SK-N-SH (cell line): Measurements from ENCODE around the gene DICER1. TPM values are rescaled to one million over a fixed set of nuclear protein-coding genes. Genes with fewer than 3 reads are reported as not detected.

ENCODE experiments used
- CTCF ChIA-PET: fragments of 300-600, 350-600 bp; formaldehyde crosslinking; extraction: SDS; loops from one replicate; lab custom pipeline; 2021; lab: Yijun Ruan, JAX
- POLR2A ChIA-PET: fragments of 350-600 bp; sonication (Branson Sonifier 250); formaldehyde crosslinking; extraction: SDS; loops from one replicate; lab custom pipeline; 2020; ENCODE audit warnings: antibody characterized with exemption, inconsistent platforms; lab: Yijun Ruan, JAX
- DNase-seq: peaks from one replicate; pipeline ENCODE4 v3.0.0; 2012
- H2AFZ ChIP-seq: fragments of 200-600 bp; sonication (generic); 2 replicates; pipeline ENCODE4 v1.8.1; 2016; ENCODE audit warnings: antibody characterized with exemption, mild to moderate bottlenecking, low read depth
- H3F3A ChIP-seq: fragments of 200-600 bp; sonication (generic); replicated peaks from 2 replicates; pipeline ENCODE3; 2016; ENCODE audit warnings: antibody characterized with exemption, mild to moderate bottlenecking; ENCODE audit not compliant: insufficient read depth
- H3K27ac ChIP-seq, 2 experiments: fragments of 200-500 bp in 1 of 2; fragments of 200-600 bp in 1 of 2; sonication (Bioruptor generic) in 1 of 2; sonication (generic), shearing (Covaris generic) in 1 of 2; 2 replicates each; pipeline versions ENCODE4 v1.5.1 to v1.6.1; 2014 to 2016; ENCODE audit warnings: low read depth in 2 of 2, inconsistent platforms in 1 of 2, low read length in 1 of 2, mild to moderate bottlenecking in 1 of 2, mixed read lengths in 1 of 2
- H3K27me3 ChIP-seq: fragments of 200-600 bp; sonication (generic), shearing (Covaris generic); 2 replicates; pipeline ENCODE4 v1.6.1; 2016; ENCODE audit warnings: mixed run types; ENCODE audit not compliant: insufficient read depth
- H3K36me3 ChIP-seq, 2 experiments: fragments of 200-500 bp in 1 of 2; fragments of 200-600 bp in 1 of 2; sonication (Bioruptor generic) in 1 of 2; sonication (generic) in 1 of 2; replicated peaks in 1 of 2; 2 replicates each; pipeline versions ENCODE3 to v1.5.1; 2014 to 2016; ENCODE audit warnings: low read length in 1 of 2, mild to moderate bottlenecking in 1 of 2; ENCODE audit not compliant: insufficient read depth in 2 of 2, control insufficient read depth in 1 of 2
- H3K4me1 ChIP-seq, 2 experiments: fragments of 200-500 bp in 1 of 2; fragments of 200-600 bp in 1 of 2; sonication (Bioruptor generic) in 1 of 2; sonication (generic), shearing (Covaris generic) in 1 of 2; 2 replicates each; pipeline versions ENCODE4 v1.5.1 to v1.6.1; 2014 to 2016; ENCODE audit warnings: low read depth in 1 of 2, low read length in 1 of 2, mixed run types in 1 of 2; ENCODE audit not compliant: insufficient read depth in 2 of 2, control insufficient read depth in 1 of 2
- H3K4me2 ChIP-seq: fragments of 200-600 bp; sonication (generic), shearing (Covaris generic); 2 replicates; pipeline ENCODE4 v1.6.1; 2017; ENCODE audit warnings: mixed run types
- H3K4me3 ChIP-seq, 2 experiments: fragments of 200-500 bp in 1 of 2; fragments of 200-600 bp in 1 of 2; sonication (Bioruptor generic) in 1 of 2; sonication (generic), shearing (Covaris generic) in 1 of 2; 2 replicates each; pipeline versions ENCODE4 v1.5.1 to v1.8.1; 2014 to 2016; ENCODE audit warnings: low read depth in 2 of 2, inconsistent platforms in 1 of 2, low read length in 1 of 2, mild to moderate bottlenecking in 1 of 2, mixed read lengths in 1 of 2, moderate library complexity in 1 of 2
- H3K79me2 ChIP-seq: fragments of 200-600 bp; sonication (generic); 2 replicates; pipeline ENCODE4 v1.8.1; 2017; ENCODE audit warnings: mild to moderate bottlenecking; ENCODE audit not compliant: insufficient read depth
- H3K9ac ChIP-seq: fragments of 200-600 bp; sonication (generic); 2 replicates; pipeline ENCODE4 v1.6.1; 2017; ENCODE audit warnings: mixed run types
- H3K9me2 ChIP-seq: fragments of 200-600 bp; sonication (generic); 2 replicates; pipeline ENCODE4 v1.6.1; 2017; ENCODE audit warnings: mixed run types
- H3K9me3 ChIP-seq: fragments of 200-600 bp; sonication (generic); 2 replicates; pipeline ENCODE4 v1.6.1; 2017; ENCODE audit warnings: mixed run types, mild to moderate bottlenecking, moderate library complexity
- H4K20me1 ChIP-seq: fragments of 200-600 bp; sonication (generic); 2 replicates; pipeline ENCODE4 v1.6.1; 2017; ENCODE audit warnings: mild to moderate bottlenecking, mixed run types; ENCODE audit not compliant: insufficient read depth
- ELF1 ChIP-seq: IDR thresholded peaks from 2 replicates; pipeline ENCODE4 v1.4.0; 2012
- EP300 ChIP-seq, 2 experiments: IDR thresholded peaks; 2 replicates each; pipeline versions ENCODE4 v1.4.0 to v1.6.1; 2012; ENCODE audit warnings: borderline replicate concordance in 1 of 2, low read depth in 1 of 2, low read length in 1 of 2
- EZH2phosphoT487 ChIP-seq: fragments of 200-600 bp; sonication (generic); IDR thresholded peaks from 2 replicates; pipeline ENCODE4 v1.6.1; 2017; ENCODE audit warnings: low read depth, mixed run types, mild to moderate bottlenecking, antibody characterized with exemption, moderate library complexity, borderline replicate concordance
- FOXM1 ChIP-seq: IDR thresholded peaks from 2 replicates; pipeline ENCODE4 v1.4.0; 2012; ENCODE audit warnings: low read depth, mild to moderate bottlenecking
- IRF3 ChIP-seq: fragments of 150-350 bp; IDR thresholded peaks from 2 replicates; pipeline ENCODE4 v1.6.1; 2016; ENCODE audit warnings: mild to moderate bottlenecking, low read depth, low read length
- JUND ChIP-seq: IDR thresholded peaks from 2 replicates; pipeline ENCODE4 v1.4.0; 2012
- MXI1 ChIP-seq: IDR thresholded peaks from 2 replicates; pipeline ENCODE4 v1.6.1; 2012; ENCODE audit warnings: mild to moderate bottlenecking, low read depth, low read length, improper control_type of control experiment
- PBX3 ChIP-seq: IDR thresholded peaks from 2 replicates; pipeline ENCODE4; 2012
- POLR2AphosphoS5 ChIP-seq: IDR thresholded peaks from 2 replicates; pipeline ENCODE4 v1.6.1; 2012; ENCODE audit warnings: low read depth, low read length
- RAD21 ChIP-seq: IDR thresholded peaks from 2 replicates; pipeline ENCODE4 v1.6.1; 2012; ENCODE audit warnings: mild to moderate bottlenecking, low read length
- RCOR1 ChIP-seq: fragments of 150-350 bp; IDR thresholded peaks from 2 replicates; pipeline ENCODE4 v1.6.1; 2017; ENCODE audit warnings: antibody characterized with exemption, low read length
- REST ChIP-seq: IDR thresholded peaks from 2 replicates; pipeline ENCODE4 v1.6.1; 2012; ENCODE audit warnings: mild to moderate bottlenecking, low read depth, low read length, moderate library complexity
- RFX5 ChIP-seq: IDR thresholded peaks from 2 replicates; pipeline ENCODE4 v1.6.1; 2012; ENCODE audit warnings: mild to moderate bottlenecking, improper control_type of control experiment, low read length
- SIN3A ChIP-seq: IDR thresholded peaks from 2 replicates; pipeline ENCODE4 v1.6.1; 2012; ENCODE audit warnings: low read depth, mild to moderate bottlenecking, low read length, moderate library complexity, borderline replicate concordance
- SMC3 ChIP-seq: IDR thresholded peaks from 2 replicates; pipeline ENCODE4 v1.6.1; 2012; ENCODE audit warnings: low read depth, low read length, improper control_type of control experiment
- TAF1 ChIP-seq: IDR thresholded peaks from 2 replicates; pipeline ENCODE4 v1.6.1; 2012; ENCODE audit warnings: low read depth, mild to moderate bottlenecking, low read length, moderate library complexity, borderline replicate concordance
- USF1 ChIP-seq: IDR thresholded peaks from 2 replicates; pipeline ENCODE4 v1.4.0; 2012; ENCODE audit warnings: low read depth, borderline replicate concordance
- YY1 ChIP-seq: IDR thresholded peaks from 2 replicates; pipeline ENCODE4 v1.4.0; 2012; ENCODE audit warnings: low read depth, mild to moderate bottlenecking
- ZBTB33 ChIP-seq: IDR thresholded peaks from 2 replicates; pipeline ENCODE4 v1.4.0; 2012; ENCODE audit warnings: low read depth, borderline replicate concordance
- WGBS: methylation state at CpG from one replicate; pipeline ENCODE4 v1.1.6; 2017; ENCODE audit warnings: low lambda C conversion rate; 5-methylcytosine and 5-hydroxymethylcytosine counted together
- polyA plus RNA-seq, 3 experiments: library from polyadenylated mRNA; depleted of rRNA; stranded (reverse); fragments of >200 nt; gene quantifications; 2 replicates each; pipeline ENCODE4 v1.2.3, GENCODE V29; 2012

DICER1 gene
- polyA plus RNA-seq, 1 of the 3 experiments (the other 2 are of a cell fraction), result 4.7 TPM

- no peak overlapping the region for H3K4me3 ChIP-seq
- POLR2A ChIA-PET, result no interaction called here
These were observed 52.4 kb downstream of the DICER1 start for GRCh38 chr14:95104911-95105310.

More at GRCh38 chr14:95104911-95105310, 52.4 kb downstream of the DICER1 start:
- Histone ChIP-seq H3K9me3 (no peaks in the 10 kb centered on the region), H4K20me1 (no peaks in the 10 kb centered on the region), H3K79me2 (peaks cover 12% of the 10 kb centered on the region; the same call in 1 of the 2 replicates), H3K4me1 (peaks cover 0 to 2% of the 10 kb centered on the region in 2 experiments; a peak in 1 of 4 replicates), H3K9me2 (no peaks in the 10 kb centered on the region), H3K36me3 (peaks cover 69 to 87% of the 10 kb centered on the region in 2 experiments), H2AFZ (no peak overlapping the region), H3F3A (no peaks in the 10 kb centered on the region), H3K27ac (no peak overlapping the region), H3K9ac (no peak overlapping the region), H3K27me3 (no peaks in the 10 kb centered on the region), H3K4me2 (no peak overlapping the region)
- TF ChIP-seq PBX3, result no peak
- TF ChIP-seq RCOR1, result no peak
- TF ChIP-seq ELF1, result no peak
- TF ChIP-seq EZH2phosphoT487, result no peak
- TF ChIP-seq REST, result no peak
- TF ChIP-seq TAF1, result no peak
- TF ChIP-seq IRF3, result no peak
- TF ChIP-seq RFX5, result no peak
- no peak for TF ChIP-seq MXI1
- no peak for TF ChIP-seq YY1
- no peak for TF ChIP-seq EP300 (IDR thresholded peaks at IDR 0.05; ENCODE audit: borderline replicate concordance in 1 of 2, low read depth in 1 of 2, low read length in 1 of 2)
- no peak for TF ChIP-seq POLR2AphosphoS5
- TF ChIP-seq USF1, result no peak
- no peak for TF ChIP-seq SIN3A
- TF ChIP-seq RAD21, result no peak
- TF ChIP-seq ZBTB33, result no peak
- TF ChIP-seq SMC3, result no peak
- no peak for TF ChIP-seq JUND
- TF ChIP-seq FOXM1, result no peak
- CTCF ChIA-PET, result interaction anchor here (1.1 kb wide), 1 partner anchor 9 kb away, joined by 3 read pairs; no protein-coding TSS in a partner anchor
- WGBS, result 100% methylated on average over 5 of the region's 5 CpGs
- DNase-seq, result no peak
